GM21367 (cell line): Measurements from ENCODE around the gene CD63.

Experiments used
- ATAC-seq: cut with Tn5 transposase; IDR thresholded peaks from one replicate; pipeline ENCODE4 v1.9.1; 2021; ENCODE audit not compliant: unreplicated experiment

The CD63 gene

GRCh38 chr12:55722948-55723347 is 5.9 kb downstream of the CD63 start:
- ATAC-seq, result no peak

GRCh38 chr12:55721601-55722213 is 7.1 kb downstream of the CD63 start:
- ATAC-seq, result no peak

GRCh38 chr12:55720894-55721444 is 7.8 kb downstream of the CD63 start:
- no peak for ATAC-seq

- ATAC-seq, result no peak
These were observed 8.7 kb downstream of the CD63 start, which contains the start of gene RDH5 for GRCh38 chr12:55720071-55720564. TSS of gene RDH5 (plus strand) at chr12:55720393. CDS start at chr12:55721185, 792 bp downstream.

GRCh38 chr12:55719371-55719770 is 9.4 kb downstream of the CD63 start:
- no peak for ATAC-seq

GRCh38 chr12:55718624-55719275 is 10.1 kb downstream of the CD63 start:
- no peak for ATAC-seq

GRCh38 chr12:55718015-55718414 is 10.8 kb downstream of the CD63 start:
- no peak for ATAC-seq

- ATAC-seq, result no peak
These were observed 11.5 kb downstream of the CD63 start for GRCh38 chr12:55717011-55718007.

GRCh38 chr12:55716582-55716957 is 12.2 kb downstream of the CD63 start:
- ATAC-seq, result no peak

- peak; percentile 77 for ATAC-seq
These were observed 12.8 kb downstream of the CD63 start, which contains the start of gene BLOC1S1 for GRCh38 chr12:55715833-55716581. TSS of gene BLOC1S1 (plus strand) at chr12:55716046. CDS start at chr12:55716052, 6 bp downstream.

- peak; percentile 7 for ATAC-seq
These were observed 13.5 kb downstream of the CD63 start for GRCh38 chr12:55715169-55715764.

- no peak for ATAC-seq
These were observed 15.1 kb downstream of the CD63 start for GRCh38 chr12:55713721-55714120.

- no peak for ATAC-seq
These were observed 16.0 kb downstream of the CD63 start for GRCh38 chr12:55712700-55713415.

GRCh38 chr12:55711786-55712553 is 16.8 kb downstream of the CD63 start:
- ATAC-seq, result no peak

- no peak for ATAC-seq
These were observed 20.0 kb downstream of the CD63 start for GRCh38 chr12:55708695-55709233.

GRCh38 chr12:55707841-55708694 is 20.7 kb downstream of the CD63 start, which contains the start of gene ITGA7:
TSS of gene ITGA7 (minus strand) at chr12:55707904. CDS start at chr12:55707682, 222 bp downstream.
- peak; percentile 72 for ATAC-seq

GRCh38 chr12:55707219-55707671 is 21.6 kb downstream of the CD63 start:
- ATAC-seq, result no peak
